ENCODE results near the gene ZNF660. TPM values are rescaled to one million over a fixed set of nuclear protein-coding genes. Genes with fewer than 3 reads are reported as not detected.

ZNF660 gene
- total RNA-seq, 1 donor from 2014 or later, result 15.5 TPM

GRCh38 chr3:44557074-44557473 lies 27.7 kb upstream of the ZNF660 start:
- H3K9me3 Mint-ChIP-seq (ENCODE audit: unreplicated experiment), result peaks cover 10% of the 10 kb centered on the region
- no peak overlapping the region for H3K4me3 Mint-ChIP-seq (ENCODE audit: unreplicated experiment)
- H3K27me3 Mint-ChIP-seq (ENCODE audit: unreplicated experiment), result peaks cover 5% of the 10 kb centered on the region
- DNase-seq (ENCODE audit: low spot score), result no peak
- H3K36me3 Mint-ChIP-seq (ENCODE audit: low read depth, unreplicated experiment), result peaks cover 36% of the 10 kb centered on the region
- no peak overlapping the region for H3K27ac Mint-ChIP-seq (ENCODE audit: unreplicated experiment)
- no peak for TF ChIP-seq CTCF (IDR thresholded peaks at IDR 0.05; ENCODE audit: unreplicated experiment)
- peaks cover 32% of the 10 kb centered on the region for H3K4me1 Mint-ChIP-seq (ENCODE audit: unreplicated experiment)

GRCh38 chr3:44561076-44561475 lies 23.7 kb upstream of the ZNF660 start:
- Mint-ChIP-seq H3K27ac (ENCODE audit: unreplicated experiment) (no peak overlapping the region), H3K4me3 (ENCODE audit: unreplicated experiment) (peak overlapping the region; percentile 77), H3K36me3 (ENCODE audit: low read depth, unreplicated experiment) (peaks cover 71% of the 10 kb centered on the region), H3K9me3 (ENCODE audit: unreplicated experiment) (peaks cover 19% of the 10 kb centered on the region), H3K27me3 (ENCODE audit: unreplicated experiment) (peaks cover 5% of the 10 kb centered on the region), H3K4me1 (ENCODE audit: unreplicated experiment) (peaks cover 27% of the 10 kb centered on the region)
- no peak for TF ChIP-seq CTCF (IDR thresholded peaks at IDR 0.05; ENCODE audit: unreplicated experiment)
- no peak for DNase-seq (ENCODE audit: low spot score)

GRCh38 chr3:44562147-44562546 lies 22.6 kb upstream of the ZNF660 start:
- H3K9me3 Mint-ChIP-seq (ENCODE audit: unreplicated experiment), result peaks cover 19% of the 10 kb centered on the region
- peaks cover 3% of the 10 kb centered on the region for H3K27me3 Mint-ChIP-seq (ENCODE audit: unreplicated experiment)
- no peak for TF ChIP-seq CTCF (IDR thresholded peaks at IDR 0.05; ENCODE audit: unreplicated experiment)
- peak overlapping the region; percentile 65 for H3K4me3 Mint-ChIP-seq (ENCODE audit: unreplicated experiment)
- H3K4me1 Mint-ChIP-seq (ENCODE audit: unreplicated experiment), result peaks cover 17% of the 10 kb centered on the region
- H3K27ac Mint-ChIP-seq (ENCODE audit: unreplicated experiment), result no peak overlapping the region
- H3K36me3 Mint-ChIP-seq (ENCODE audit: low read depth, unreplicated experiment), result peaks cover 78% of the 10 kb centered on the region
- DNase-seq (ENCODE audit: low spot score), result no peak

- Mint-ChIP-seq H3K27ac (ENCODE audit: unreplicated experiment) (no peak overlapping the region), H3K27me3 (ENCODE audit: unreplicated experiment) (peaks cover 2% of the 10 kb centered on the region), H3K4me1 (ENCODE audit: unreplicated experiment) (peaks cover 4% of the 10 kb centered on the region), H3K36me3 (ENCODE audit: low read depth, unreplicated experiment) (peaks cover 84% of the 10 kb centered on the region), H3K4me3 (ENCODE audit: unreplicated experiment) (peak overlapping the region; percentile 27), H3K9me3 (ENCODE audit: unreplicated experiment) (peaks cover 24% of the 10 kb centered on the region)
- DNase-seq (ENCODE audit: low spot score), result no peak
- TF ChIP-seq CTCF (IDR thresholded peaks at IDR 0.05; ENCODE audit: unreplicated experiment), result no peak
Observed at GRCh38 chr3:44568561-44568960, 16.2 kb upstream of the ZNF660 start.

GRCh38 chr3:44571024-44571423 lies 13.7 kb upstream of the ZNF660 start:
- H3K9me3 Mint-ChIP-seq (ENCODE audit: unreplicated experiment), result peaks cover 20% of the 10 kb centered on the region
- H3K4me1 Mint-ChIP-seq (ENCODE audit: unreplicated experiment), result no peaks in the 10 kb centered on the region
- H3K4me3 Mint-ChIP-seq (ENCODE audit: unreplicated experiment), result no peak overlapping the region
- DNase-seq (ENCODE audit: low spot score), result no peak
- peaks cover 2% of the 10 kb centered on the region for H3K27me3 Mint-ChIP-seq (ENCODE audit: unreplicated experiment)
- no peak overlapping the region for H3K27ac Mint-ChIP-seq (ENCODE audit: unreplicated experiment)
- peaks cover 60% of the 10 kb centered on the region for H3K36me3 Mint-ChIP-seq (ENCODE audit: low read depth, unreplicated experiment)
- TF ChIP-seq CTCF (IDR thresholded peaks at IDR 0.05; ENCODE audit: unreplicated experiment), result no peak

Data from endothelial cell (in vitro differentiated cells).